GM23338 (cell line): ENCODE measurements around the gene MAST3. TPM values are rescaled to one million over a fixed set of nuclear protein-coding genes. Genes with fewer than 3 reads are reported as not detected.

Experiments
- ATAC-seq: fragments of 200-7000 bp; cut with Tn5 transposase; 3 replicates; pipeline ENCODE4 v1.9.1; 2020
- DNase-seq: peaks from one replicate; pipeline ENCODE4 v3.0.0-alpha.2; 2015; ENCODE audit warnings: low spot score
- H2AFZ ChIP-seq: fragments of 200-600 bp; sonication (generic); 2 replicates; pipeline ENCODE4 v1.8.0; 2016; ENCODE audit warnings: antibody characterized with exemption, mild to moderate bottlenecking, moderate library complexity
- H3F3A ChIP-seq: fragments of 200-600 bp; sonication (generic); replicated peaks from 2 replicates; pipeline ENCODE4 v1.8.0; 2017; ENCODE audit warnings: antibody characterized with exemption, mixed run types, low read depth
- H3K27ac ChIP-seq: fragments of 200-600 bp; sonication (generic); 2 replicates; pipeline ENCODE4 v1.6.1; 2016; ENCODE audit warnings: low read depth
- H3K27me3 ChIP-seq: fragments of 200-600 bp; sonication (generic); 2 replicates; pipeline ENCODE4 v1.8.0; 2016; ENCODE audit warnings: mild to moderate bottlenecking, mixed run types, moderate library complexity; ENCODE audit not compliant: insufficient read depth
- H3K36me3 ChIP-seq: fragments of 200-600 bp; sonication (generic); 2 replicates; pipeline ENCODE4 v1.8.0; 2016; ENCODE audit warnings: mild to moderate bottlenecking; ENCODE audit not compliant: insufficient read depth
- H3K4me1 ChIP-seq: fragments of 200-600 bp; sonication (generic); 2 replicates; pipeline ENCODE4 v1.8.0; 2016; ENCODE audit warnings: mild to moderate bottlenecking, moderate library complexity; ENCODE audit not compliant: insufficient read depth
- H3K4me2 ChIP-seq: fragments of 200-600 bp; sonication (generic); 2 replicates; pipeline ENCODE4 v1.7.1; 2017; ENCODE audit warnings: mixed run types
- H3K4me3 ChIP-seq: fragments of 200-600 bp; sonication (generic); 2 replicates; pipeline ENCODE4 v1.6.1; 2016; ENCODE audit warnings: mixed run types
- H3K79me2 ChIP-seq: fragments of 200-600 bp; sonication (generic); replicated peaks from 2 replicates; pipeline ENCODE4 v1.8.0; 2017; ENCODE audit warnings: mild to moderate bottlenecking; ENCODE audit not compliant: insufficient read depth
- H3K9me2 ChIP-seq: fragments of 200-600 bp; sonication (generic); 2 replicates; pipeline ENCODE4 v1.8.0; 2017; ENCODE audit not compliant: insufficient read depth
- H4K20me1 ChIP-seq: fragments of 200-600 bp; sonication (generic); replicated peaks from 2 replicates; pipeline ENCODE4 v1.8.0; 2017; ENCODE audit warnings: mild to moderate bottlenecking; ENCODE audit not compliant: insufficient read depth
- H3K27ac Mint-ChIP-seq: 2 replicates; pipeline ENCODE4 v1.8.0; 2020; ENCODE audit warnings: inconsistent platforms, mild to moderate bottlenecking, moderate library complexity, mixed read lengths
- H3K27me3 Mint-ChIP-seq: 3 replicates; pipeline ENCODE4 v1.8.0; 2022; ENCODE audit warnings: low read depth, mild to moderate bottlenecking, moderate library complexity, mixed read lengths, inconsistent platforms; ENCODE audit not compliant: insufficient read depth, poor library complexity
- H3K36me3 Mint-ChIP-seq: 3 replicates; pipeline ENCODE4 v1.8.0; 2021; ENCODE audit warnings: low read depth, mild to moderate bottlenecking, inconsistent platforms, moderate library complexity, mixed read lengths
- H3K4me1 Mint-ChIP-seq: 3 replicates; pipeline ENCODE4 v1.8.0; 2020; ENCODE audit warnings: mild to moderate bottlenecking, inconsistent platforms, mixed read lengths
- H3K4me3 Mint-ChIP-seq: 3 replicates; pipeline ENCODE4 v1.8.0; 2021; ENCODE audit warnings: moderate library complexity, mild to moderate bottlenecking, inconsistent platforms, mixed read lengths
- H3K9me3 Mint-ChIP-seq: 3 replicates; pipeline ENCODE4 v1.8.0; 2020; ENCODE audit warnings: moderate library complexity, mild to moderate bottlenecking, inconsistent platforms, mixed read lengths
- CREB1 ChIP-seq: fragments of 250-450 bp; sonication (Bioruptor Pico); IDR thresholded peaks from 2 replicates; pipeline ENCODE4 v1.5.0; 2020; ENCODE audit warnings: low read depth, mild to moderate bottlenecking, moderate library complexity
- EZH2 ChIP-seq: fragments of 200-600 bp; sonication (generic); IDR thresholded peaks from one replicate; pipeline ENCODE4 v1.8.0; 2017; ENCODE audit warnings: antibody characterized with exemption, mild to moderate bottlenecking, low read depth; ENCODE audit not compliant: unreplicated experiment
- EZH2phosphoT487 ChIP-seq: fragments of 200-600 bp; sonication (generic); IDR thresholded peaks from one replicate; pipeline ENCODE4 v1.8.1; 2018; ENCODE audit warnings: antibody characterized with exemption; ENCODE audit not compliant: unreplicated experiment
- JUNB ChIP-seq: IDR thresholded peaks from one replicate; pipeline ENCODE4 v1.6.1; 2016; ENCODE audit warnings: antibody characterized with exemption; ENCODE audit not compliant: unreplicated experiment
- NANOG ChIP-seq: IDR thresholded peaks from 2 replicates; pipeline ENCODE4 v1.6.1; 2016; ENCODE audit warnings: antibody characterized with exemption, borderline replicate concordance
- POLR2AphosphoS5 ChIP-seq: IDR thresholded peaks from 2 replicates; pipeline ENCODE4 v1.6.1; 2016; ENCODE audit warnings: antibody characterized with exemption, low read depth
- STAT1 ChIP-seq: IDR thresholded peaks from one replicate; pipeline ENCODE4 v1.6.1; 2016; ENCODE audit warnings: antibody characterized with exemption; ENCODE audit not compliant: unreplicated experiment
- ZNF114 ChIP-seq: fragments of 250-450 bp; sonication (Bioruptor Pico); IDR thresholded peaks from 2 replicates; pipeline ENCODE4 v1.5.0; 2020; ENCODE audit warnings: mild to moderate bottlenecking, moderate library complexity
- polyA plus RNA-seq: library from polyadenylated mRNA; unstranded; fragments of >200 nt; fragmentation: Nextera tagmentation; extraction: Ambion mirVana; gene quantifications from 2 replicates; pipeline ENCODE4 v1.2.1, GENCODE V29; 2016
- total RNA-seq: library from RNA; depleted of rRNA; stranded (reverse); fragments of >200 nt; shearing (Covaris generic); gene quantifications from 2 replicates; pipeline ENCODE4 v1.2.3, GENCODE V29; 2014
- TF ChIP-seq, protein P1 (sequence below), 2 experiments: fragments of 200-600 bp in 1 of 2; sonication (generic) in 1 of 2; conservative IDR thresholded peaks; 2 replicates each; pipeline versions ENCODE4 v1.5.1 to v1.6.1; 2016 to 2017; ENCODE audit warnings: antibody characterized with exemption in 2 of 2, low read depth in 2 of 2, mild to moderate bottlenecking in 2 of 2, moderate library complexity in 1 of 2
- TF ChIP-seq, protein P2 (sequence below): IDR thresholded peaks from one replicate; pipeline ENCODE4 v1.6.1; 2018; ENCODE audit warnings: antibody characterized with exemption; ENCODE audit not compliant: unreplicated experiment
- TF ChIP-seq, protein P3 (sequence below): IDR thresholded peaks from 2 replicates; pipeline ENCODE4 v1.6.1; 2016; ENCODE audit warnings: antibody characterized with exemption

Gene MAST3
- total and polyA plus RNA-seq, 2 experiments from 2014 or later: 5.6 to 8.8 TPM

DNA sequence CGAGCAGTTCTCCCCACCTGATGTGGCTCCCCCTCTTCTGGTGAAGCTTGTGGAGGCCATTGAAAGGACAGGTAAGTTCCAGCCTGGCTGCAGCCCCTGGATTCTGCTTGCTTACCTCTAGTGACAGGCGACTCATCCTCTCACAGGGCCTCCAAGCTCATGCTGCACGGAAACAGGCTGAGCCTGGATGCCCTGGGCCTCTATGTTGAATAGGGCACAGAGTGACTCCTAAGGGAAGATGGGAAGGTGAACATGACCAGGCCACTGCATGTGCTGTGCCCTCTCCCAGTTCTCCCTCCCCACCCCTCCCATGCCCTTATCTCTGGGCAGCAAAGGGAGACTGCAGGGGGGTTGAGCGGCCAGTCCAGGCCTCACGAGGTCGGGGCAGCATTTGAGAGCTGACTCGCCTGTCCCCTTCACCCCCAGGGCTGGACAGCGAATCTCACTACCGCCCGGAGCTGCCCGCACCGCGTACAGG lies 63.0 kb downstream of the MAST3 start:
- Histone ChIP-seq H3K9me2 (no peaks in the 10 kb centered on the region), H3K27me3 (no peaks in the 10 kb centered on the region), H4K20me1 (no peaks in the 10 kb centered on the region; the same call in none of the 2 replicates), H3K27ac (no peak overlapping the region), H3F3A (peaks cover 9% of the 10 kb centered on the region), H3K4me2 (peak overlapping the region; percentile 57; the same call in 1 of the 2 replicates), H3K4me3 (peak overlapping the region; percentile 42; the same call in 1 of the 2 replicates), H3K79me2 (no peaks in the 10 kb centered on the region), H3K36me3 (peaks cover 1% of the 10 kb centered on the region; the same call in 1 of the 2 replicates), H3K4me1 (peaks cover 10% of the 10 kb centered on the region; the same call in 1 of the 2 replicates), H2AFZ (no peak overlapping the region)
- TF ChIP-seq, protein P1, sequence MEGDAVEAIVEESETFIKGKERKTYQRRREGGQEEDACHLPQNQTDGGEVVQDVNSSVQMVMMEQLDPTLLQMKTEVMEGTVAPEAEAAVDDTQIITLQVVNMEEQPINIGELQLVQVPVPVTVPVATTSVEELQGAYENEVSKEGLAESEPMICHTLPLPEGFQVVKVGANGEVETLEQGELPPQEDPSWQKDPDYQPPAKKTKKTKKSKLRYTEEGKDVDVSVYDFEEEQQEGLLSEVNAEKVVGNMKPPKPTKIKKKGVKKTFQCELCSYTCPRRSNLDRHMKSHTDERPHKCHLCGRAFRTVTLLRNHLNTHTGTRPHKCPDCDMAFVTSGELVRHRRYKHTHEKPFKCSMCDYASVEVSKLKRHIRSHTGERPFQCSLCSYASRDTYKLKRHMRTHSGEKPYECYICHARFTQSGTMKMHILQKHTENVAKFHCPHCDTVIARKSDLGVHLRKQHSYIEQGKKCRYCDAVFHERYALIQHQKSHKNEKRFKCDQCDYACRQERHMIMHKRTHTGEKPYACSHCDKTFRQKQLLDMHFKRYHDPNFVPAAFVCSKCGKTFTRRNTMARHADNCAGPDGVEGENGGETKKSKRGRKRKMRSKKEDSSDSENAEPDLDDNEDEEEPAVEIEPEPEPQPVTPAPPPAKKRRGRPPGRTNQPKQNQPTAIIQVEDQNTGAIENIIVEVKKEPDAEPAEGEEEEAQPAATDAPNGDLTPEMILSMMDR (conservative IDR thresholded peaks at IDR 0.05; ENCODE audit: low read depth in 2 of 2): no peak
- no peak for TF ChIP-seq NANOG
- TF ChIP-seq EZH2: no peak
- no peak for TF ChIP-seq STAT1
- TF ChIP-seq EZH2phosphoT487: no peak
- no peak for TF ChIP-seq CREB1 (CRISPR knock-in tag)
- TF ChIP-seq POLR2AphosphoS5: no peak
- TF ChIP-seq, protein P2, sequence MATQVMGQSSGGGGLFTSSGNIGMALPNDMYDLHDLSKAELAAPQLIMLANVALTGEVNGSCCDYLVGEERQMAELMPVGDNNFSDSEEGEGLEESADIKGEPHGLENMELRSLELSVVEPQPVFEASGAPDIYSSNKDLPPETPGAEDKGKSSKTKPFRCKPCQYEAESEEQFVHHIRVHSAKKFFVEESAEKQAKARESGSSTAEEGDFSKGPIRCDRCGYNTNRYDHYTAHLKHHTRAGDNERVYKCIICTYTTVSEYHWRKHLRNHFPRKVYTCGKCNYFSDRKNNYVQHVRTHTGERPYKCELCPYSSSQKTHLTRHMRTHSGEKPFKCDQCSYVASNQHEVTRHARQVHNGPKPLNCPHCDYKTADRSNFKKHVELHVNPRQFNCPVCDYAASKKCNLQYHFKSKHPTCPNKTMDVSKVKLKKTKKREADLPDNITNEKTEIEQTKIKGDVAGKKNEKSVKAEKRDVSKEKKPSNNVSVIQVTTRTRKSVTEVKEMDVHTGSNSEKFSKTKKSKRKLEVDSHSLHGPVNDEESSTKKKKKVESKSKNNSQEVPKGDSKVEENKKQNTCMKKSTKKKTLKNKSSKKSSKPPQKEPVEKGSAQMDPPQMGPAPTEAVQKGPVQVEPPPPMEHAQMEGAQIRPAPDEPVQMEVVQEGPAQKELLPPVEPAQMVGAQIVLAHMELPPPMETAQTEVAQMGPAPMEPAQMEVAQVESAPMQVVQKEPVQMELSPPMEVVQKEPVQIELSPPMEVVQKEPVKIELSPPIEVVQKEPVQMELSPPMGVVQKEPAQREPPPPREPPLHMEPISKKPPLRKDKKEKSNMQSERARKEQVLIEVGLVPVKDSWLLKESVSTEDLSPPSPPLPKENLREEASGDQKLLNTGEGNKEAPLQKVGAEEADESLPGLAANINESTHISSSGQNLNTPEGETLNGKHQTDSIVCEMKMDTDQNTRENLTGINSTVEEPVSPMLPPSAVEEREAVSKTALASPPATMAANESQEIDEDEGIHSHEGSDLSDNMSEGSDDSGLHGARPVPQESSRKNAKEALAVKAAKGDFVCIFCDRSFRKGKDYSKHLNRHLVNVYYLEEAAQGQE: no peak
- no peak for TF ChIP-seq ZNF114 (CRISPR knock-in tag)
- TF ChIP-seq, protein P3, sequence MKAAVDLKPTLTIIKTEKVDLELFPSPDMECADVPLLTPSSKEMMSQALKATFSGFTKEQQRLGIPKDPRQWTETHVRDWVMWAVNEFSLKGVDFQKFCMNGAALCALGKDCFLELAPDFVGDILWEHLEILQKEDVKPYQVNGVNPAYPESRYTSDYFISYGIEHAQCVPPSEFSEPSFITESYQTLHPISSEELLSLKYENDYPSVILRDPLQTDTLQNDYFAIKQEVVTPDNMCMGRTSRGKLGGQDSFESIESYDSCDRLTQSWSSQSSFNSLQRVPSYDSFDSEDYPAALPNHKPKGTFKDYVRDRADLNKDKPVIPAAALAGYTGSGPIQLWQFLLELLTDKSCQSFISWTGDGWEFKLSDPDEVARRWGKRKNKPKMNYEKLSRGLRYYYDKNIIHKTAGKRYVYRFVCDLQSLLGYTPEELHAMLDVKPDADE: no peak
- no peak for TF ChIP-seq JUNB
- no peak overlapping the region; the same call in 2 of the 3 replicates for H3K4me3 Mint-ChIP-seq
- H3K36me3 Mint-ChIP-seq: peaks cover 26% of the 10 kb centered on the region
- no peak for DNase-seq
- no peak; the same call in 2 of the 3 replicates for ATAC-seq
- no peaks in the 10 kb centered on the region for H3K9me3 Mint-ChIP-seq
- peaks cover 11% of the 10 kb centered on the region for H3K4me1 Mint-ChIP-seq
- no peak overlapping the region for H3K27ac Mint-ChIP-seq
- H3K27me3 Mint-ChIP-seq: peaks cover 11% of the 10 kb centered on the region
